ENCODE data around the gene HDAC4.

GRCh38 chr2:239287461-239287860 is 113.4 kb downstream of the HDAC4 start:
- TF ChIP-seq, protein P1, sequence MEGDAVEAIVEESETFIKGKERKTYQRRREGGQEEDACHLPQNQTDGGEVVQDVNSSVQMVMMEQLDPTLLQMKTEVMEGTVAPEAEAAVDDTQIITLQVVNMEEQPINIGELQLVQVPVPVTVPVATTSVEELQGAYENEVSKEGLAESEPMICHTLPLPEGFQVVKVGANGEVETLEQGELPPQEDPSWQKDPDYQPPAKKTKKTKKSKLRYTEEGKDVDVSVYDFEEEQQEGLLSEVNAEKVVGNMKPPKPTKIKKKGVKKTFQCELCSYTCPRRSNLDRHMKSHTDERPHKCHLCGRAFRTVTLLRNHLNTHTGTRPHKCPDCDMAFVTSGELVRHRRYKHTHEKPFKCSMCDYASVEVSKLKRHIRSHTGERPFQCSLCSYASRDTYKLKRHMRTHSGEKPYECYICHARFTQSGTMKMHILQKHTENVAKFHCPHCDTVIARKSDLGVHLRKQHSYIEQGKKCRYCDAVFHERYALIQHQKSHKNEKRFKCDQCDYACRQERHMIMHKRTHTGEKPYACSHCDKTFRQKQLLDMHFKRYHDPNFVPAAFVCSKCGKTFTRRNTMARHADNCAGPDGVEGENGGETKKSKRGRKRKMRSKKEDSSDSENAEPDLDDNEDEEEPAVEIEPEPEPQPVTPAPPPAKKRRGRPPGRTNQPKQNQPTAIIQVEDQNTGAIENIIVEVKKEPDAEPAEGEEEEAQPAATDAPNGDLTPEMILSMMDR (IDR thresholded peaks at IDR 0.05) = no peak
- TF ChIP-seq POLR2A (IDR thresholded peaks at IDR 0.05) (no peak), EP300 (IDR thresholded peaks at IDR 0.05) (no peak), POLR2AphosphoS5 (IDR thresholded peaks at IDR 0.05) (no peak)
